Stimulated activated CD4-positive, alpha-beta T cell treated with anti-CD3 and anti-CD28 coated beads, Interleukin-15, amount 100 ng/mL, for 1 hour (primary cell): ENCODE data around the gene AGT.

Experiments
- DNase-seq, 2 donors: peaks; one replicate each; pipeline ENCODE4 v3.0.0-alpha.2; 2020; ENCODE audit warnings: low read depth in 1 of 2, low spot score in 1 of 2

AGT gene

DNA sequence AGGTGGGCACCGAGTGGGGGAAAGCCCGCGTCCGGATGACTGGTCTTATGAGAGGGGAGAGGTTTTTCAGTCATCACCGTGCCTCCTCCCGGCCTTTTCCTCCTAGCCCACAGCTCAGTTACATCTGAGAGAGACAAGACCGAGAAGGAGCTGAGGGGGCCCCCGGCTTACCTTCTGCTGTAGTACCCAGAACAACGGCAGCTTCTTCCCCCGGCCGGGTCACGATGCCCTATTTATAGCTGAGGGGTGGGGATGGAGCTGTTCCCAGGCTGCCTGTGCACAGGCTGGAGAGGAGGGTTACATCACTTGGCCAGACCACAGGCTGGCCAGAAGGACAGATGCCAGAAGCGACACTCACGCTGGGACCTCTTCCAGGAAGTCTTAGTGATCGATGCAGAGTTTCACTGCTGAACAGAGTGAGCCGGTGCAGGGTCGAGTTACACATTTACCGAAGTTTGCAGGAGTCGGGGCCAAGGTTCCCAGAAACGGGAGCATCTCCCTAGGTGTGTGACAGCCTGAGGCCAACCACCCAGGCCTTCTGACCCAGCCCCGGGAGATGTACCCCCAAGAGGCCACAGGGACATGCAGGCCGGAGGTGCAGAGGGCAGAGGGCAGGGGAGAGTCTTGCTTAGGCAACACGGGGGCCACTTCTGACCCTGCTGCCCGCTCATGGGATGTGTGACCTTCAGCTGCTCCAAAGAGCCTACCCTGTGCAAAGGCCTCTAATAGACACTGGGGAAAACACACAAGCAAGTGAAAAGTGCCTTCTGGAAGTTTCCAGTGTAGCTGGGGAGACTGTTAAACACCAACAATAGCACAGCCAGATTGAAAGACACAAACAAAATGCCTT is at the start of gene AGT:
Gene AGT, minus strand, starts transcription at position 208 of the 850 bp plus-strand sequence. CDS start 3,299 bp downstream, outside the sequence.
- no peak for DNase-seq

DNA sequence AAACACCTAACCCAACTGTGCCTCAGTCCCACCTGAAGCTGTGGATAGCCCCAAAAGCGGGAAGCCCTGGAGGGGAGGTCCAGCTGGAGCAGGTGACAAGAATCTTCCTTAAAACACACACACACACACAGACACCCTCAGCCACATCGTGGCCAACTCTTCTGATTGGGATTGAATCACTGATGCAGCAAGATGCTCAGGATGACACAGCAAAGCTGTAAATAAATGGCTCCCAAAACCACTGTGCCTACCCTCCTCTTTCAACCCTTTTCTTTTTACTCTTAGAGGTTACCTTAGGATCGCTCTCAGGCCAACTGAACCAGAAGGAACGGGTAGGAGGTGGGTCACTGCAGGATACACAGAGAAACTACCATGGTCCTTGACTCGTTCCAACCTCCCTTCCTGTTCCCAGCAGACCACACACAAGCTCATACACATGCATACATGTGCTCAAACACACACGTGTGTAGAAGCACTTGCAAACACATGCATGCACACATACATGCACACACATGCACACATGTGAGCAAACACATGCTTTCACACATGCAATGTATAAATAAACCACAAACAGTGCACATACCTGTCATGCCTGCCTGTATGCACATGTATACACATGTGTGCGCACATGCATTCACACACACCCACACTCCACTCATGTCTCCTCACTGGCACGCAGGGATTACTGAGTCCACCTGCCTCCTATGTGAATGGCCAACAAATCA is 47.7 kb upstream of the AGT start:
- no peak for DNase-seq

DNA sequence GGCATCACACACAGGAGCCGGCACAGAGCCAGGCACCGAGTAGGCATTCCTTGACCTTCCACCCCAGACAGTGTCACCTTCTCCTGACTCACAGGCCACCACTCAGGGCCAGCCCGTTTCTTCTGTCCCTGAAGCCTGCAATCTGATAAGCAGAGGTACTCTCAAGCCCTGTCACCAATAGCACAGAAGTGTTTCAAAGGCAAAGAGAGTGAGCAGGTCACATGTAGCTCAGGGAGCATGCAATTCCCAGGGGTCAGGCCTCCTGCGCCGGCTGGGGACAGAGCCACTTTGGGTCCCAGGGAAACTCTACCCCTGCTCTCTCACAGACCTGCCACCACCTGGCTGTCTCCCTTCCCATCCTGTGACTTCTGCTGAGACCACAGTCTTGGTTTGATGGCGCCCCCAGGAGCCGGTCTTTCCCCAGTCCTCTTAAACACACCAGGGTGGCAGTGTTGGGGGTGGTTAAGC is 46.5 kb upstream of the AGT start:
- no peak for DNase-seq

DNA sequence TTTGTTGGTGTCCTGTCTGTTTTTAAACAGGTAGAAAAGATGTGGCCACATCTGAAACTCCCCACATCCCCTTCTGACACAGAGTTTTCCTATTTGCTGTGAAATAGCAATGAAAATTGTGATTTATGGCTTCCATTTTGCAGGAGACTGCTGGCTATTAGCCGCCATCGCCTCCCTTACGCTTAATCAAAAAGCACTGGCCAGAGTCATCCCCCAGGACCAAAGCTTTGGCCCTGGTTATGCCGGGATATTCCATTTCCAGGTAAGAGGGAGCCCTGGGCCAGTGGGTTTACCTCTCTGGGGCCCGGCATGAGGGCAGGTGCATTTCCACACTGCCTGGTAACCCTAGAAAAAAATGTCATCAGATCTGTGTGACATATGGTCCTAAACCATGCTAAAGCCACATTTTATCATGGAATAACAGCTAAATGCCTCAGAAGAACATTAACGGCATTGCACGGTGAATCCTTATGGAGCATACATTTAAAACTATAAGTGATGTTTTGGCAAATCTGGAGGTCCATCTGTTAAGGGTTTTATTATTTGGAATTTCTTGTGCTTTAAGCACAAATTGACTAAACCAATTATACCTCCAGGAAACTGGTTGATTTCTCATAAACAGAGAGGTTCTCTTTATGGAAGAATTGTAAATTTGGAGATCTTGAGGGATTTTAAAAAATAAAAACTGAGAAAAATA is 45.6 kb upstream of the AGT start:
- no peak for DNase-seq

DNA sequence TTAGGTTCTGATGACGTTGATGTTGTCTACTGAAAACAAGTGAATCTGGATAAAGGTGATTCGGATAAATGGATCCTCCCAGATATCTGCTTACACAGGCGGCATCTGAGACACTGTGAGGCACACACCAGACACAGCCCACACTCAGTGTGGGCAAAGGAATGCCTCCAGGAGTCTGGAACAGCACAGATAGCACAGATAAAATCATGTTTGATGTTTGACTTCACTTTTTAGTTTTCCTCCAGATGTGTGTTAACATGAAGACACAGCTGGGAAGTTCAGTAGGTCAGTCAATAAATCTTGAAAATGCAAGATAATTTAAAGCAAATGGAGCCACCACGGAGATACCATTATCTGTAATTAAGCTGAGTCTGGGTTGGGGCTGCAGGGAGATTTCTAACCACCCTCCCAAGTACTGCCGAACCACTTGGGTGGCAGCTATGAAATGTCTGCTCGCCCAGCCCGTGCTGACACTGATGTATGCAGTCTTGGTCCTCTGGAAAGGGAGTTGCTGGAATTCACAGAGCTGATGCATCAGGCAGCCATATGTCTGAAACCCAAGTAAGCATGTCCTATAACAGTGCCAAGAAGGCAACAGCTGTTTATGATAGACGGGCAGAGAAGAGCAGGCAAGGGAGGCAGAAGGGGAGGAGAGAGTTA is 44.9 kb upstream of the AGT start:
- DNase-seq: no peak

DNA sequence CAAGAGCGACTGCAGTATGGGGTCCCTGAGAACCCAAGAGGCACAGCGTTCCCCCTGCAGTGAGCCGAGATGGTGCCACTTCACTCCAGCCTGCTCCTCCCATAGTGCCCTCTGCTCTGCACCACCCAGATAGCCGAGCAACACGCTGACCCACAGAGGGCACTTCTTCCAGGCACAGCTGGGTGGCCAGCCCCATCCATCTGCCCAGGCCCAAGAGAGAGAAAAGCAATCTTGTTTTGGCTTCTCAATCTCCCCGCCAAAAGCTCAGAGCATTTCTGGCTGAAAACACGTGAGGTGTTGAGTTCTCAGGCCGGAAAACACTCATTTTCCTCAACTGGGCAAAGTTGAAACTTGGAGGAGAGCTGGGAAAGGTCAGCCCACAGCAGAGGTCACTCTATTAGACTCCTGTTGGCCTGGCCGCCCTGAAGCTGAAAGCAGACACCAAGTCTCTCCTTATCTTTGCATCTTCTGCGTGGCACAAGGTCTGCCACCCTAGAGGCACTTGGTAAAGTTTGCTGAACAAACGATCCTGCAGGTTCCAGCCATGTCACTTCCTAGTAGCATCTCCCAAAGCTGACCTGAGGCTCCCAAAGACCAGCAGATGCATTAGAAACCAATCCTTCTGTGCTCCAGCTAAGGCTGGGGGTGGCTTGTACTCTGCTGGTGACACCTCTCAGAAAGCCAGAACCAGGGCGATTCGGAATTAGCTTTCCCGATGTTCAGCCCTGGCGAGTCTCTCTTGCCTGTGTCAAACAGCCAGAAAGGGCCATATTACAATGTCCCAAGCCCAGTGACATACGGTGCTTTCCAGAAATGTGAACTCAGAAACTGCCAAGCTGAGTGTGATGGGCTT is 44.2 kb upstream of the AGT start:
- no peak for DNase-seq

DNA sequence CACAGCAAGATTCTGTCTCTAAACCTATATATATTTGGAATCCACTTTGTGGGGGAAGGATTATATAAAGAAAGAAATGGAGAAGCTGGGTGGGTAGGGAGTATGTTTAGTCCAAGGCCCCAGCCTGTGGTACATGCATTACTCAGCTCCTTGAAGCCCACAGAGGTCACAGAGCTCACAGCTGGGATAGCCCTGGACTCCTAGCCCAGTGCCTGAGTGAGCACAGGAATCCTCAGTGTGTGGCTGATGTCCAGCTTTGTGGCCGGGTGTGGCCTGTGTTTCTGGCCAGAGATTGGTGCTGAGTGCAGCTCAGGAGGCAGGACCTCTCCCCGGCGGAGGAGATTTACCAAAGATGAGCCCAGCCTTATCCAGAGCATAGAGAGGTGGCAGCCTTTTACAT is 40.9 kb upstream of the AGT start:
- DNase-seq: no peak

DNA sequence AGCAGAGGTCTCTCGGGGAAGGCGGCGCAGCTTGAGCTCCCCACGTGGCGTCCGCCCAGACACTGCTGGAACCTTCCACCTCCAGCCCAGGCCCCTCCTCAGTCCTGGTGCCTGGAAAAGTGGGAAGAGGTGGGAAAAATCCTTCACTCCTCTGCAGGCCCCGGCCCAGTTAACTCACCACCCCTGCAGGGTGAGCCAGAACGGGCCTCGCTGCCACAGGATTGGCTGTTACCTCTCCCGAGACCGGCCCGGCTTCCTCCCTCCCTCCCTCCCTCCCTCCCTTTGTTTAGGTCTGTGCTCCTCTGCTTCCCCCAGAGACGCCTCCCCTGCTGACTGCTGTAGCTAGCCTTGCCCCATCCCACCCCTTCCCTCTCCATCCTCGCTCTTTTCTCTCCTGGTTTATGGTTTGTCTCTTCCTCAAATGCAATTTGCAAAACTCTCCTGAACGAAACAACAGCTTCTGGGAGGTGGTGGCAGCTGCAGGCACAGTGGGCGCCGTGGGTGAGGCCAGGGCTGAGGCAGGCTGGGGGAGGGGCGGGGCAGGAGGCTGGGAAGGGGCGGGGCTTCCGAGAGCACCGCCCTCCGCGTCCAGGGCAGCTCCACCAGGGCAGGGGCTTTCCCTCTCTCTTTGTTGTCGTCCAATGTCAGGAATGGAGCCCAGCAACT is 39.8 kb upstream of the AGT start:
- DNase-seq: peak in 1 of 2 donors; percentile 2

DNA sequence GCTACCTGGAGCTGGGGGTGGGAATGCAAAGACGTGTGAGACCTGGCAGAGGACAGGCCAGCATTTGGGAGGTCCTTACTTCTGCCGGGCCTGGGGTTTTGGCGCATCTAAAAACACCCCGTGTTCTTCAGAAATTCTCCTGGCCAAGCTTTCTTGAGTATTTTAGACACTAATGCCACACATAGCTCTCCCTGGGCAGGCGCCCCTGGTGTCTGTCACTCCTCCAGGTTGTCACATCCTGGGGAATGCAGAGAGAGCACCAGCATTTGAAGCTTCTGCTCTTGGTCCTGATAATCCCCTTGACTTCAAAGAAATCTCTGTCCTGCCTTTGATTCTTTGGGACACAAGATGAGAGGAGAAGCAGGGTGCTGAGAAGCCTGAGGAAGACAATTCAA is 39.3 kb upstream of the AGT start:
- no peak for DNase-seq

DNA sequence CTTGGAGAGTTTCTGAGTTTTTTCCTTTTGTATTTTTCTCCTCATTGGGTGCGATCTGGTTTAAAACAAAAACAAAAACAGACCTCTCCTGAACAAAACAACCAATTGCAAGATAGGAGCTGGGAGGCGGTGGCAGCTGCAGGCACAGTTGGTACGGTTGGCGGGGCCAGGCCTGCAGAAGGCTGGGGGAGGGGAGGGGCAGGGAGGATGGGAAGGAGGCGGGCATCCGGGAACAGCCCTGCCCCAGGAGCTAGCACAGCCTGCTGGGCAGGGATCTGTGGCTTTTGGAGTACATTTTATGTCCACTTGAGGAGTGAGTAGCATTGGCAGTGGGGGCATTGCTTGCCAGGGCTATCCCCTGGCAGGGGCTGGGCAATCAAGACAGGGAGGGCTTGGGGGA is 38.5 kb upstream of the AGT start:
- DNase-seq: no peak

DNA sequence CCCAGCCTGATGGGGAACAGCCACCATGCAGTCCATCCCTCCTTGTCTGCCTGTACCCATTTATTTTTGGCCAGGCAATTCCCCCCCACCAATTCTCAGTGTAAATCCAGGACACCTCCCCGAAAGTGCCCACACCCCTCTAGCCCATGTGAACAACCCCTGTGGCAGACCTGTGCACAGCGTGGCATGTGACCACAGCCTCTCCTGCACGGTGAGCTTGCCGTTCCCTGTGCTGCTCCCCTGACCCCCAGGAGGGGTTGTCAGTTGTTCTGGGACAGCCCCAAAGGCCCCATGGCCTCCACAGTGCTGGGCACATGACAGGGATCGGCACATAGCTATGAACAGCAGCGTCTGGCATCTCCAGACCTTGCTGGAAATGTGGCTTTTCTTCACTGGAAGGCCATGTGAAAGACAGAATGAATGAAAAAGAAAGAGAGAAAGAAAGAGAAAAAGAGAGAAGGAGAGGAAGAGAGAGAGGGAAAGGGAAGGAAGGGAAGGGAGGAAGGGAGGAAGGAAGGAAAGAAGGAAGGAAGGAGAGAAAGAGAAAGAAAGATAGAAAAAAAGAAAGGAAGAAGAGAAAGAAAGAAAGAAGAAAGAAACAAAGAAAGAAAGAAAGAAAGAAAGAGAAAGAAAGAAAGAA is 37.2 kb upstream of the AGT start:
- DNase-seq: no peak

DNA sequence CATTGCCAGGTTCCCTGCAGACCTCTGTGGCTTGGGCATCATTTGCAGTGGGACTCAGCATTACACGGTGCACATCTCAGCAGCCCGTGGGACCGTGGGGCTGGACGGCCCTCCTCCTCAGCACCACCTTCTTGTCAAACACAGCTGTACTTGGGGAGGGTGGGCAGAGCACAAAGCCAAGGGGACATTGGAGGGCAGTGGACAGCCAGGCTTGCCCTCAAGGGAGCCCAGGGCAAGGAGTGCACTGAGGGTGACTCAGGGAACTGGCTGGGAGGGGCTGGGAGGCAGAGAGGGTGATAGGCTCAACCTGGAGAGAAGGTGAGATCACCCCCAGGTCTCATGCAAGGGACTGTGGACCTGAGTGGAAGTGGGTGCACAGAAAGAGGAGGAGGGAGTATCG is 36.7 kb upstream of the AGT start:
- no peak for DNase-seq

DNA sequence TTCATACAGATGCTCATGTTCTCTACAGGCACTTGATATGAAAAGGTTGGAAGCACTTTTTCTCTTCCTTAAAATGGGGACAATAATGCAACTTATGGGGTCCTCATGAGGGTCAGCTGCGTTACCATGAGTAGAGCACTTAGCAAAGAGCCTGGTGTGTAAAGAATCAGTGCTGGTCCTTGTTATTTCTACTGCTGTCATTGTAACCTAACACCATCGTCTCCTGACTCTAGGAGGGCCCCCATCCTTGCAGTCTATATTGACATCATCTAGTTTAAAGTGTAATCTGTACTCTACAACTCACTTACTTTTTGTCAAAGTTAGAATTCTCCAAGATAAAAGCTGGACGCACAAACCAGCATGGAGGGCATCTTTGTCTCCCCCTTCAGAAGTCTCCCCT is 35.7 kb upstream of the AGT start:
- no peak for DNase-seq

DNA sequence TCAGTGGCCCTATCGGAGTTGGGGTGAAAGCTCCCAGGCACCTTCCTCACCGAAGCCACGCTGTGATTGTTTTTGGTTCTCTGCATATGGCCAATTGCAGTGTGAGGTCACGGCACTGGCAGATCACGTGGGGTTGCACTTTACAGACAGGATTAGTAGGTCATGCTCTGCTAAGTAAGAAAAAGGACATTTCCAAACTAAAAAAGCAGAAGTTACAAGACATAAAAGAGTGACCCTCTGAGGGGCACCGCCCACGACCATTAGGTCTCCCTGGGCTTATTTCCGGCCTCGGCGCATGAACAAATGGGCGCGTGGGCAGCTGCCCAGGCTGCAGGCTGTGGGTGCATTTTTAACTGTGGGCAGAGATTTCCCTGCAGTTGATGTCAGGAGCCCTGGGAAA is 35.2 kb upstream of the AGT start:
- DNase-seq: no peak

DNA sequence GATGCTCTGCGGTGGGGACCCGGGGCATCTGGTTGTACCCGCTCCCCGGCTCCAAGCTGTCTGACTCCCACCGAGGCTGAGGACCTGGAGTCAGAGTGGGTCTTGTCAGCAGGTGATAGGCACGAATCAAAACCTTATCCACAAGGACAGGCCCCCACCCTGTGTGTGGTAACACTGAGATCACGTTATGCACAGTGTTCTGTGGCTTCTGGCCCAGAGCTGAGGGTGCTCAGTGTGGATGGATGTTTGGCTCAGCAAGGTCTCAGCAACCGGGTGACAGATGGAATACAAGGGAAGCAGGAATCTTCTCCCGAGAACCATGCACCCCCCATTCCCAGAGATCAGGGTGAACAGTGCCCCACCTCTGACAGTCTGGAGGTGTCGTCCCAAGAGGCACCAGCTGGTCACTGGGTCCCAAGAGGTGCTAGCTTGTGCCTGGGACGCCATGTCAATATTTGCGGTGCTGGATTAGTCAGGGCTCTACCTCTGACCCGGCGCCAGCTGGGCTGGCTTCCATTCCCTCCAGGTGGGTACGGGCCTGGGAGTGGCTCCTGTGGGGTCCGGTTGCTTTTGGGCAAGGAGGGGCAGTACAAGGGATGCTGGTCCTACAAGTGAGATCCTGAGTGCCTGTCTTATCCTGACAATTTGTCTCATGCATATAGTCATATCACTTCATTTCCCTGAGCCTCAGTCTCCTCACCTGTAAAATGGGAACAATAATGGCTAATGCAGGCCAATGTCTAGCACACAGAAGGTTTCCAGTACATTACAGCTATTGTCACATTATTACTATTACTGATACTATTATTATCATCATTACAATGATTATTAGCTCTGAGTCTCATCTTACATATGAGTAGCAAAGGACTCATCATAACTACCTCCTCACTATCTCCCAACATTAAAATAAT is 34.2 kb upstream of the AGT start:
- no peak for DNase-seq

DNA sequence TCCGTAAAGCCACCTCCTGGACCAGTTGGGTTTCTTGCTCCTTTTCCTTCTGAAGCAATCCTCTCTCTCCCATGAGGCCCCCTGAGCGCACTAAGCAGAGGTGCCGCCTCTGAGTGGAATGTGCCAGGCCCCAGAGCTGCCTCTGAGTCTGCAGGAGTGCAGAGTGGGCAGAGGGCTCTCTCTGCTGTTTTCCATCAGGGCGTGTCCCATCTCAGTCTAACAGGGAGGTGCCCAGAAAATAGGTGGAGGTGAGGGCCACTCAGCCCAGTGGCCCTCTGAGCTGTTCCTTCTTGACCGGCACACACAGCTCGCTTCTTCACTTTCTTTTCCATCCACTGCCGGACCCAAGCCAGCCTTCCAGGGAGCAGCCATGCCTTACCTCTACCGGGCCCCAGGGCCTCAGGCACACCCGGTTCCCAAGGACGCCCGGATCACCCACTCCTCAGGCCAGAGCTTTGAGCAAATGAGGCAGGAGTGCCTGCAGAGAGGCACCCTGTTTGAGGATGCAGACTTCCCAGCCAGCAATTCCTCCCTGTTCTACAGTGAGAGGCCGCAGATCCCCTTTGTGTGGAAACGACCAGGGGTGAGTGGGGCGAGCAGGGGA is 33.3 kb upstream of the AGT start, which contains the start of gene CAPN9:
Gene CAPN9, plus strand, starts transcription at position 262 of the 604 bp plus-strand sequence. Its CDS starts 109 bp downstream, at position 371.
- no peak for DNase-seq

DNA sequence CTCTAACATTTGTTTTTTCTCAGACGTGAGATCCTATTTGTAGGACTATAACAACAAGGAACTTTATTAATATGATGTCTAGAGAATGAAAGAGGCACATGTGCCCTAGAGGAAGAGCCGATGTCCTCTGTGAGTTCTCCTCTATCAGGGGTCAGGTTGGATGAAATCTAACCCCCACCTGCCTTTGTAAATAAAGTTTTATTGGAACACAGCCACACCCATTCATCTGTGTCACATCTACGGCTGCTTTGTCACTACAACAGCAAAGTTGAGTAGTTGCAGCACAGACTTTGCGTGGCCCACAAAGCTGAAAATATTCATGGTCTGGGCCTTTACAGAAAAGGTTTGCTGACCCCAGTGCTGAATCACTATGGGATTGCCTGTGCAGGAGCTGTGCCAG is 32.7 kb upstream of the AGT start:
- DNase-seq: no peak

DNA sequence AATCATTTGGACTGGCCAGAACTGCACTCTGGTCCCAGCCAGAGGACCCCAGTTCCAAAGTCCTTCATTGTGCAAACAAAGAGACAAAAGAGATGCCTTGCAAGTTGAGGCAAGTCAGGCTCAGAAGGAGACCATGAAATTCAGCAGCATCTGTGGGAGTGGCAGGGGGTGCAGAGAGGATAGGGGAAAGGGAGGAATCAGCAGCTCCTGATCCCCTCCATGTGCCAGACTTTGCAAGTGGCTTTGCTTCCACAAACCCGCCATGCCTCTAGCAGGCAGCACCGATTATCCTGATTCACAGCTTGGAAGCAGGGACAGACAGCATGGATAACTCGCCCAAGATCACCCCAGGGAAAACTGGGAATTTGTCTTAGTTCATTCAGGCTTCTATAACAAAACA is 31.1 kb upstream of the AGT start:
- DNase-seq: no peak
